Naive thymus-derived CD4-positive, alpha-beta T cell (primary cell): ENCODE data around the gene DDI2. TPM values are rescaled to one million over a fixed set of nuclear protein-coding genes. Genes with fewer than 3 reads are reported as not detected.

ENCODE experiments used
- ATAC-seq: fragments of 150-1000 bp; cut with Tn5 transposase; 2 replicates; pipeline ENCODE4 v1.10.0; 2021; ENCODE audit warnings: mild to moderate bottlenecking, moderate library complexity
- CTCF ChIA-PET: fragments of 350-600 bp; sonication (Branson Sonifier 250); formaldehyde crosslinking; loops from one replicate; lab custom pipeline; 2021; ENCODE audit warnings: antibody characterized with exemption; lab: Charles Lee
- POLR2A ChIA-PET: fragments of 350-600 bp; sonication (Branson Sonifier 250); formaldehyde crosslinking; loops from one replicate; lab custom pipeline; 2021; ENCODE audit warnings: antibody characterized with exemption, inconsistent platforms; lab: Charles Lee
- DNase-seq, 9 donors: peaks; one replicate each; pipeline versions ENCODE4 v3.0.0 to v3.0.0-alpha.2; 2020 to 2022; ENCODE audit warnings: mixed read lengths in 1 of 9
- H3K27ac ChIP-seq: one replicate; pipeline ENCODE4 v1.7.0; 2013; ENCODE audit warnings: mild to moderate bottlenecking, low read depth, low read length, moderate library complexity
- H3K27me3 ChIP-seq, 2 donors: one replicate each; pipeline ENCODE4 v1.7.0; 2013; ENCODE audit warnings: low read length in 2 of 2, mild to moderate bottlenecking in 2 of 2, moderate library complexity in 2 of 2; ENCODE audit not compliant: control insufficient read depth in 2 of 2, insufficient read depth in 2 of 2
- H3K36me3 ChIP-seq, 3 experiments: 1 replicate in 2 of 3; 2 replicates in 1 of 3; pipeline ENCODE4 v1.7.0; 2013; ENCODE audit warnings: low read length in 3 of 3, mild to moderate bottlenecking in 3 of 3, moderate library complexity in 1 of 3; ENCODE audit not compliant: insufficient read depth in 3 of 3, control insufficient read depth in 2 of 3
- H3K4me1 ChIP-seq, 2 donors: one replicate each; pipeline ENCODE4 v1.7.0; 2013; ENCODE audit warnings: low read length in 2 of 2, mild to moderate bottlenecking in 2 of 2, moderate library complexity in 1 of 2; ENCODE audit not compliant: control insufficient read depth in 2 of 2, insufficient read depth in 2 of 2
- H3K4me3 ChIP-seq: 2 replicates; pipeline ENCODE4 v1.7.0; 2013; ENCODE audit warnings: mild to moderate bottlenecking, low read length
- H3K9me3 ChIP-seq, 3 experiments: 1 replicate in 2 of 3; 2 replicates in 1 of 3; pipeline ENCODE4 v1.7.0; 2013; ENCODE audit warnings: low read length in 3 of 3; ENCODE audit not compliant: control insufficient read depth in 2 of 3
- H3K27ac Mint-ChIP-seq, 9 donors: one replicate each; pipeline ENCODE4 v1.8.0; 2020 to 2022; ENCODE audit warnings: mixed read lengths in 9 of 9, mild to moderate bottlenecking in 8 of 9, moderate library complexity in 5 of 9, inconsistent platforms in 2 of 9
- H3K27me3 Mint-ChIP-seq, 5 donors: one replicate each; pipeline ENCODE4 v1.8.0; 2021 to 2022; ENCODE audit warnings: mixed read lengths in 5 of 5, mild to moderate bottlenecking in 1 of 5
- H3K36me3 Mint-ChIP-seq, 5 donors: one replicate each; pipeline ENCODE4 v1.8.0; 2020 to 2022; ENCODE audit warnings: mixed read lengths in 5 of 5, mild to moderate bottlenecking in 3 of 5, inconsistent platforms in 1 of 5
- H3K4me1 Mint-ChIP-seq, 7 donors: one replicate each; pipeline ENCODE4 v1.8.0; 2020 to 2022; ENCODE audit warnings: mixed read lengths in 7 of 7, mild to moderate bottlenecking in 3 of 7, inconsistent platforms in 1 of 7
- H3K4me3 Mint-ChIP-seq, 10 donors: one replicate each; pipeline ENCODE4 v1.8.0; 2020 to 2022; ENCODE audit warnings: mild to moderate bottlenecking in 10 of 10, mixed read lengths in 10 of 10, moderate library complexity in 6 of 10, inconsistent platforms in 2 of 10
- H3K9me3 Mint-ChIP-seq, 11 donors: one replicate each; pipeline ENCODE4 v1.8.0; 2020 to 2022; ENCODE audit warnings: mixed read lengths in 11 of 11, mild to moderate bottlenecking in 4 of 11, inconsistent platforms in 1 of 11, moderate library complexity in 1 of 11
- intact Hi-C, 2 donors: fragments of 100-400 bp; cut with micrococcal nuclease; formaldehyde crosslinking; loops; one replicate each; pipeline ENCODE4 v1.15.1; 2023
- polyA plus RNA-seq, 2 donors: library from polyadenylated mRNA; unstranded; fragments of 300-500 nt; fragmentation: Illumina TruSeq; gene quantifications; one replicate each; pipeline ENCODE4 v1.2.3, GENCODE V29; 2021
- total RNA-seq, 6 experiments: library from RNA in 5 of 6; stranded (reverse) in 5 of 6; gene quantifications; 1 replicate in 5 of 6; 2 replicates in 1 of 6; pipeline ENCODE4 v1.2.3 and lab custom pipeline; 2021 to 2026

Gene DDI2
- total and polyA plus RNA-seq, 7 experiments from 2014 or later, result 3.2 to 46.8 (median 31.0) TPM

GRCh38 chr1:15703562-15703961 lies 86.3 kb downstream of the DDI2 start:
- intact Hi-C loops, result no loop called here
- Mint-ChIP-seq H3K4me1 (peaks cover 13 to 48% (median 34%) of the 10 kb centered on the region in 7 donors), H3K27me3 (no peaks in the 10 kb centered on the region), H3K27ac (peak overlapping the region in 1 of 9 donors; percentile 37), H3K4me3 (no peak overlapping the region), H3K36me3 (peaks cover 0 to 18% (median 0%) of the 10 kb centered on the region in 5 donors), H3K9me3 (no peaks in the 10 kb centered on the region)
- ATAC-seq (no peak), DNase-seq (no peak)
- H3K27ac ChIP-seq, result no peak overlapping the region
- no peak overlapping the region for H3K4me3 ChIP-seq
- ChIA-PET POLR2A (no interaction called here), CTCF (no interaction called here)
- no peaks in the 10 kb centered on the region for H3K27me3 ChIP-seq
- peaks cover 0 to 9% (median 0%) of the 10 kb centered on the region in 3 experiments for H3K36me3 ChIP-seq
- no peaks in the 10 kb centered on the region for H3K4me1 ChIP-seq
- no peaks in the 10 kb centered on the region for H3K9me3 ChIP-seq

GRCh38 chr1:15704526-15705183 lies 87.4 kb downstream of the DDI2 start:
- Histone ChIP-seq H3K4me3 (no peak overlapping the region), H3K9me3 (no peaks in the 10 kb centered on the region), H3K27me3 (no peaks in the 10 kb centered on the region), H3K4me1 (no peaks in the 10 kb centered on the region), H3K36me3 (peaks cover 0 to 9% (median 0%) of the 10 kb centered on the region in 3 experiments), H3K27ac (no peak overlapping the region)
- ChIA-PET CTCF (no interaction called here), POLR2A (no interaction called here)
- ATAC-seq (no peak), DNase-seq (no peak)
- Mint-ChIP-seq H3K9me3 (peaks cover 0 to 1% (median 0%) of the 10 kb centered on the region in 11 donors), H3K4me1 (peaks cover 12 to 49% (median 35%) of the 10 kb centered on the region in 7 donors), H3K27ac (peak overlapping the region in 2 of 9 donors; percentile 21 to 38), H3K27me3 (no peaks in the 10 kb centered on the region), H3K36me3 (peaks cover 0 to 17% (median 0%) of the 10 kb centered on the region in 5 donors), H3K4me3 (no peak overlapping the region)
- intact Hi-C loops, result no loop called here

- Histone ChIP-seq H3K4me1 (no peaks in the 10 kb centered on the region), H3K27me3 (no peaks in the 10 kb centered on the region), H3K27ac (no peak overlapping the region), H3K36me3 (peaks cover 0 to 9% (median 0%) of the 10 kb centered on the region in 3 experiments), H3K9me3 (no peaks in the 10 kb centered on the region), H3K4me3 (no peak overlapping the region)
- peaks cover 0 to 17% (median 0%) of the 10 kb centered on the region in 5 donors for H3K36me3 Mint-ChIP-seq
- H3K9me3 Mint-ChIP-seq, result peaks cover 0 to 2% (median 0%) of the 10 kb centered on the region in 11 donors
- DNase-seq (no peak), ATAC-seq (no peak)
- intact Hi-C loops, result no loop called here
- H3K4me3 Mint-ChIP-seq, result peak overlapping the region in 1 of 10 donors; percentile 8
- H3K27me3 Mint-ChIP-seq, result no peaks in the 10 kb centered on the region
- CTCF ChIA-PET, result no interaction called here
- peak overlapping the region in 1 of 9 donors; percentile 19 for H3K27ac Mint-ChIP-seq
- POLR2A ChIA-PET, result no interaction called here
- H3K4me1 Mint-ChIP-seq, result peaks cover 14 to 50% (median 36%) of the 10 kb centered on the region in 7 donors
Measured at GRCh38 chr1:15705184-15705566, 87.9 kb downstream of the DDI2 start.

GRCh38 chr1:15706751-15707150 lies 89.5 kb downstream of the DDI2 start:
- DNase-seq, result no peak
- H3K4me1 ChIP-seq, result no peaks in the 10 kb centered on the region
- peaks cover 11 to 41% (median 35%) of the 10 kb centered on the region in 7 donors for H3K4me1 Mint-ChIP-seq
- H3K36me3 Mint-ChIP-seq, result peaks cover 0 to 17% (median 0%) of the 10 kb centered on the region in 5 donors
- ATAC-seq, result no peak
- no peaks in the 10 kb centered on the region for H3K9me3 ChIP-seq
- no peak overlapping the region for H3K4me3 ChIP-seq
- CTCF ChIA-PET, result interaction anchor here (0.6 kb wide), 1 partner anchor 35 kb away, joined by 4 read pairs; no protein-coding TSS in a partner anchor
- H3K4me3 Mint-ChIP-seq, result no peak overlapping the region
- H3K9me3 Mint-ChIP-seq, result peaks cover 0 to 2% (median 0%) of the 10 kb centered on the region in 11 donors
- H3K27ac Mint-ChIP-seq, result peak overlapping the region in 1 of 9 donors; percentile 8
- POLR2A ChIA-PET, result interaction anchor here (0.8 kb wide), 1 partner anchor 10 kb away, joined by 3 read pairs; no protein-coding TSS in a partner anchor
- intact Hi-C loops, result no loop called here
- H3K27me3 ChIP-seq, result no peaks in the 10 kb centered on the region
- no peaks in the 10 kb centered on the region for H3K27me3 Mint-ChIP-seq
- no peak overlapping the region for H3K27ac ChIP-seq
- peaks cover 0 to 9% (median 0%) of the 10 kb centered on the region in 3 experiments for H3K36me3 ChIP-seq

- intact Hi-C loops, result no loop called here
- POLR2A ChIA-PET, result interaction anchor here (1.3 kb wide), 1 partner anchor 10 kb away, joined by 3 read pairs; no protein-coding TSS in a partner anchor
Measured at GRCh38 chr1:15707239-15707925, 90.1 kb downstream of the DDI2 start.

GRCh38 chr1:15708486-15709137 lies 91.4 kb downstream of the DDI2 start:
- Mint-ChIP-seq H3K4me3 (no peak overlapping the region), H3K36me3 (peaks cover 0 to 17% (median 0%) of the 10 kb centered on the region in 5 donors), H3K9me3 (peaks cover 0 to 2% (median 0%) of the 10 kb centered on the region in 11 donors), H3K4me1 (peaks cover 14 to 35% (median 26%) of the 10 kb centered on the region in 7 donors), H3K27me3 (no peaks in the 10 kb centered on the region), H3K27ac (no peak overlapping the region)
- no peak overlapping the region for H3K4me3 ChIP-seq
- ChIA-PET CTCF (interaction anchor here (0.6 kb wide), 1 partner anchor 106 kb away, joined by 5 read pairs; no protein-coding TSS in a partner anchor), POLR2A (interaction anchor here (0.6 to 1.3 kb wide), 4 partner anchors 8 to 1950 kb away, joined by 3 to 7 read pairs (median 4); no protein-coding TSS in a partner anchor)
- H3K4me1 ChIP-seq, result no peaks in the 10 kb centered on the region
- no peaks in the 10 kb centered on the region for H3K27me3 ChIP-seq
- H3K27ac ChIP-seq, result no peak overlapping the region
- DNase-seq (no peak), ATAC-seq (no peak)
- H3K36me3 ChIP-seq, result peaks cover 0 to 9% (median 0%) of the 10 kb centered on the region in 3 experiments
- intact Hi-C loops, result no loop called here
- no peaks in the 10 kb centered on the region for H3K9me3 ChIP-seq

More at GRCh38 chr1:15707239-15707925, 90.1 kb downstream of the DDI2 start:
- no peak overlapping the region for H3K27ac Mint-ChIP-seq
- Histone ChIP-seq H3K27me3 (no peaks in the 10 kb centered on the region), H3K36me3 (peaks cover 0 to 9% (median 0%) of the 10 kb centered on the region in 3 experiments), H3K4me3 (no peak overlapping the region), H3K27ac (no peak overlapping the region), H3K9me3 (no peaks in the 10 kb centered on the region), H3K4me1 (no peaks in the 10 kb centered on the region)
- ATAC-seq (no peak), DNase-seq (no peak)
- H3K4me3 Mint-ChIP-seq, result no peak overlapping the region
- H3K36me3 Mint-ChIP-seq, result peaks cover 0 to 17% (median 0%) of the 10 kb centered on the region in 5 donors
- no peaks in the 10 kb centered on the region for H3K27me3 Mint-ChIP-seq
- CTCF ChIA-PET, result interaction anchor here (0.6 kb wide), 1 partner anchor 34 kb away, joined by 4 read pairs; no protein-coding TSS in a partner anchor
- H3K4me1 Mint-ChIP-seq, result peaks cover 14 to 37% (median 34%) of the 10 kb centered on the region in 7 donors
- peaks cover 0 to 2% (median 0%) of the 10 kb centered on the region in 11 donors for H3K9me3 Mint-ChIP-seq
